Thymus (tissue), 11 donors: ENCODE measurements around the gene SLC6A18. TPM values are rescaled to one million over a fixed set of nuclear protein-coding genes. Genes with fewer than 3 reads are reported as not detected.

Experiments used
- DNase-seq, 9 donors: peaks; one replicate each; pipeline ENCODE4 v3.0.0-alpha.2; 2013; ENCODE audit warnings: low spot score in 9 of 9, low read depth in 6 of 9, missing footprints in 1 of 9
- H3K27ac ChIP-seq, 2 donors: one replicate each; pipeline ENCODE4 v1.5.1; 2013; ENCODE audit warnings: control low read depth in 1 of 2, low read depth in 1 of 2, low read length in 1 of 2, mild to moderate bottlenecking in 1 of 2, moderate library complexity in 1 of 2
- H3K27me3 ChIP-seq, 2 donors: one replicate each; pipeline ENCODE4 v1.5.1; 2013; ENCODE audit warnings: low read length in 1 of 2; ENCODE audit not compliant: control insufficient read depth in 2 of 2, insufficient read depth in 1 of 2
- H3K36me3 ChIP-seq, 2 donors: one replicate each; pipeline ENCODE4 v1.5.1; 2013; ENCODE audit warnings: low read length in 1 of 2, mild to moderate bottlenecking in 1 of 2, moderate library complexity in 1 of 2; ENCODE audit not compliant: control insufficient read depth in 2 of 2, insufficient read depth in 2 of 2
- H3K4me1 ChIP-seq, 2 donors: one replicate each; pipeline ENCODE4 v1.5.1; 2013; ENCODE audit warnings: low read length in 2 of 2; ENCODE audit not compliant: control insufficient read depth in 2 of 2, insufficient read depth in 2 of 2
- H3K4me3 ChIP-seq, 2 donors: one replicate each; pipeline ENCODE4 v1.5.1; 2013; ENCODE audit warnings: low read length in 2 of 2, control low read depth in 1 of 2, mild to moderate bottlenecking in 1 of 2
- H3K9me3 ChIP-seq, 2 donors: one replicate each; pipeline ENCODE4 v1.5.1; 2013; ENCODE audit warnings: low read length in 1 of 2, mild to moderate bottlenecking in 1 of 2; ENCODE audit not compliant: control insufficient read depth in 2 of 2, insufficient read depth in 1 of 2
- WGBS: extraction: QIAGEN DNeasy Blood & Tissue Kit; methylation state at CpG from one replicate; pipeline ENCODE4 v1.1.7; 2013; 5-methylcytosine and 5-hydroxymethylcytosine counted together
- polyA plus RNA-seq: library from polyadenylated mRNA; stranded (reverse); fragments of 200-250 nt; gene quantifications from one replicate; pipeline ENCODE4 v1.2.3, GENCODE V29; 2013
- total RNA-seq: library from RNA; stranded (reverse); fragments of 120-200 nt; gene quantifications from one replicate; pipeline ENCODE4 v1.2.4, GENCODE V29; 2013
- donor health status: healthy.

SLC6A18 gene
- total and polyA plus RNA-seq, 2 donors: 0.05 TPM; not detected in 1

DNA sequence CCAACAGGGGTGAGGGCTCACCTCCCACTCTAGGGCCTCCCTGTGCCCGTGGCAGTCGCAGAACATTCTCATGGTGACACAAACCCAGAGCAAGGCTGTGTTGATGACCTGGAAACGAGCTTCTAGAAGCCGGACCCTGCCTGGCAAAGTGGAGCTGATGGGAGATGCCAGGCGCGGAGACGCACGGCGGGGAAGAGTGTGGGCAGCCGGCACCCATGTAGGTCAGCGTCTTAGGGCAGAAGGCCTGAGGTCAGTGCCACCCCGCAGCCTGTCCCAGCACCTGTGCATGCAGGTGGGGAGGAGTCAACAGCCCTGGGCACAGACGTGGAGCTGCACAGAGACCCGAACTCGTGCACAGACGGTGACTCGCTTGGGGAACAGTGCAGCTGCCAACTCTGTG, 5.4 kb downstream of the SLC6A18 start:
- DNase-seq: no peak
- Histone ChIP-seq H3K27ac (no peak overlapping the region), H3K4me1 (peaks cover 32 to 36% of the 10 kb centered on the region in 2 donors), H3K4me3 (no peak overlapping the region), H3K9me3 (peaks cover 5 to 13% of the 10 kb centered on the region in 2 donors), H3K27me3 (peaks cover 0 to 37% of the 10 kb centered on the region in 2 donors), H3K36me3 (no peaks in the 10 kb centered on the region)
- 91% methylated on average over 17 of the region's 17 CpGs for WGBS

GRCh38 chr5:1231354-1231905, 6.2 kb downstream of the SLC6A18 start:
- H3K27me3 ChIP-seq: peaks cover 0 to 29% of the 10 kb centered on the region in 2 donors
- no peak overlapping the region for H3K27ac ChIP-seq
- H3K4me3 ChIP-seq: no peak overlapping the region
- H3K9me3 ChIP-seq: peaks cover 5 to 14% of the 10 kb centered on the region in 2 donors
- H3K4me1 ChIP-seq: peaks cover 32 to 36% of the 10 kb centered on the region in 2 donors
- 86% methylated on average over 13 of the region's 13 CpGs for WGBS
- DNase-seq: no peak
- H3K36me3 ChIP-seq: no peaks in the 10 kb centered on the region

GRCh38 chr5:1232780-1233179, 7.6 kb downstream of the SLC6A18 start:
- Histone ChIP-seq H3K4me1 (peaks cover 27 to 33% of the 10 kb centered on the region in 2 donors), H3K27me3 (peaks cover 0 to 21% of the 10 kb centered on the region in 2 donors), H3K9me3 (peaks cover 5 to 14% of the 10 kb centered on the region in 2 donors), H3K4me3 (no peak overlapping the region), H3K36me3 (no peaks in the 10 kb centered on the region), H3K27ac (no peak overlapping the region)
- 95% methylated on average over 25 of the region's 25 CpGs for WGBS
- no peak for DNase-seq

- DNase-seq: no peak
- no peak overlapping the region for H3K27ac ChIP-seq
- peaks cover 0 to 8% of the 10 kb centered on the region in 2 donors for H3K27me3 ChIP-seq
- peaks cover 0 to 2% of the 10 kb centered on the region in 2 donors for H3K36me3 ChIP-seq
- no peak overlapping the region for H3K4me3 ChIP-seq
- H3K4me1 ChIP-seq: peaks cover 3 to 9% of the 10 kb centered on the region in 2 donors
- H3K9me3 ChIP-seq: peaks cover 5 to 9% of the 10 kb centered on the region in 2 donors
- WGBS: 88% methylated on average over 8 of the region's 8 CpGs
These were observed 10.2 kb downstream of the SLC6A18 start for GRCh38 chr5:1235379-1235778.

- H3K4me1 ChIP-seq: peaks cover 0 to 4% of the 10 kb centered on the region in 2 donors
These were observed 10.7 kb downstream of the SLC6A18 start for GRCh38 chr5:1235838-1236237.

DNA sequence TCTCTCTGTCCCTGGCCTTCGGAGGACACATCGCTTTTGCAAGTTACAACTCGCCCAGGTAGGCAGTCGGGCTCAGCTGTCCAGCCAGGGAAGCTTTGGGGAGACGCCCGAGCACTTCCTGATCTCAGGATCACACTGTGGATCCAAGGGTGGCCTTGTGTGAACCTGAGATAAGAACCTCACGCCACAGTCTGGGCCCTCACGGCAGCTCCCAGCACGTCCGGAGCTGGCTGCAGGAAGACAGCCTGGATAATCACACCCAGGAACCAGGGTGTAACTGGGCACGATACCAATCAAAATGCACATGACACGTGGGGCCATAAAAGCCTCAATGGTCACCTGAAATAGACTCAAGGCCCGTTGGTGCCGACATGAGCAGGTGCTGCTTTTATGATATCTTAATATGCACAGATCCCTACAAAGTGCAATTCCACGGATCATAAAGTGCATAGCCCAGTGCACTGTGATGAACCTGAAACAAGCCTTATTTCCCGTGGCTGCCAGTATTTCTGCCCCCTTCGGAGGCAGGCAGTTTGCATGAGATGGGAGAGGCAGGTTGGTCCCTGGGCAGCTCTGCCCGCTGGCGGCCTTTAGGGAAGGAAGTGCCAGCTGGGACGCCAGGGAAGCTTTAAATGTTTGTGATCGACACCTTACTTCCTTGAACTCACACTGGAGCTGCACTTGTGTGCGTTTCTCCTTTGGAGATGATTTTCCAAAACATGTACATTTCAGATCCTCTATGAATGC, 14.5 kb downstream of the SLC6A18 start:
- no peaks in the 10 kb centered on the region for H3K4me1 ChIP-seq
- DNase-seq: no peak
- H3K36me3 ChIP-seq: peaks cover 0 to 2% of the 10 kb centered on the region in 2 donors
- WGBS: 76% methylated on average over 22 of the region's 22 CpGs
- H3K9me3 ChIP-seq: peaks cover 1 to 9% of the 10 kb centered on the region in 2 donors
- H3K27me3 ChIP-seq: peaks cover 0 to 17% of the 10 kb centered on the region in 2 donors
- H3K4me3 ChIP-seq: no peak overlapping the region
- no peak overlapping the region for H3K27ac ChIP-seq

More at GRCh38 chr5:1235838-1236237, 10.7 kb downstream of the SLC6A18 start:
- H3K27me3 ChIP-seq: peaks cover 0 to 4% of the 10 kb centered on the region in 2 donors
- no peak for DNase-seq
- peaks cover 4 to 9% of the 10 kb centered on the region in 2 donors for H3K9me3 ChIP-seq
- no peak overlapping the region for H3K27ac ChIP-seq
- WGBS: 98% methylated on average over 1 of the region's 1 CpG
- peaks cover 0 to 2% of the 10 kb centered on the region in 2 donors for H3K36me3 ChIP-seq
- no peak overlapping the region for H3K4me3 ChIP-seq

GRCh38 chr5:1240496-1241260, 15.5 kb downstream of the SLC6A18 start:
- no peak for DNase-seq
- WGBS: 95% methylated on average over 29 of the region's 29 CpGs
- Histone ChIP-seq H3K9me3 (peaks cover 0 to 4% of the 10 kb centered on the region in 2 donors), H3K4me3 (no peak overlapping the region), H3K27me3 (peaks cover 9 to 27% of the 10 kb centered on the region in 2 donors), H3K4me1 (no peaks in the 10 kb centered on the region), H3K27ac (no peak overlapping the region), H3K36me3 (peaks cover 0 to 2% of the 10 kb centered on the region in 2 donors)

- peaks cover 0 to 2% of the 10 kb centered on the region in 2 donors for H3K36me3 ChIP-seq
- peaks cover under 1 to 2% of the 10 kb centered on the region in 2 donors for H3K4me1 ChIP-seq
- H3K9me3 ChIP-seq: peaks cover 0 to 4% of the 10 kb centered on the region in 2 donors
- 95% methylated on average over 22 of the region's 22 CpGs for WGBS
- no peak overlapping the region for H3K27ac ChIP-seq
- peaks cover 18 to 36% of the 10 kb centered on the region in 2 donors for H3K27me3 ChIP-seq
- DNase-seq: no peak
- no peak overlapping the region for H3K4me3 ChIP-seq
These were observed 16.4 kb downstream of the SLC6A18 start for GRCh38 chr5:1241509-1242080.
